ENCODE data around the gene KCNK16.

DNA sequence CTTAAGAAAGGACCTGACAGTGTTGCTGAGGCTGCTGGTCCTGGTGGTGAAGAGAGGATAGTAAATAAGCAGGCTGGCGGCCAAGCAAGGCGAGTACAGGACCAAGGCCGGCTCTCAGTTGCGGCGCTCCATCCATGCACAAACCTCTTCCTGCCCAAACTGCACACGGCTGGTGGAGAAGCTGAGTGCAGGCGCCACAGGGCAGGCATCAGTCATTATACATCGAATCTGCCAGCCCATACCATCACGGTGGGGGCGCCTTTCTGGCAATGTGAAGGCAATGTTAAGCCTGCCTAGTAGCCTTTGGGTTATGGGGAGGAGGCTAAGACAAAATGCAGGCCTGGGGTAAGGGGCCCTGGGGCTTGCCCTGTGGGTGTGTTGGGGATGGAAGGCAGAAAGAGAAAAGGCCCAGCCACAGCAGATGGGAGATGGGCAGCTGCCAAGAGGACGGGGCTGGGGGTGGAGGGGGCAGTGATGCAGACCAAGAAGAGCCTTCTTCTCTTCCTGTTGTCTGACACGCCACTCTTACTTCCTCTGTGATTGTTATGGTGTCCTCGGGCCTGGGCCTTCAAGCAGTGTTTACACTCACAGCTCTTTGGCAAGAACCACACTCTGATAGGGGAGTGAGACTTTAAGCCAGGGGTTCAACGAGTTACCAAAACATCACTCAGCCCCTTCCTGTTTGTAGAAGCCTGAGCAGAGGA lies 20.3 kb upstream of the KCNK16 start:
- TF ChIP-seq, protein P1, sequence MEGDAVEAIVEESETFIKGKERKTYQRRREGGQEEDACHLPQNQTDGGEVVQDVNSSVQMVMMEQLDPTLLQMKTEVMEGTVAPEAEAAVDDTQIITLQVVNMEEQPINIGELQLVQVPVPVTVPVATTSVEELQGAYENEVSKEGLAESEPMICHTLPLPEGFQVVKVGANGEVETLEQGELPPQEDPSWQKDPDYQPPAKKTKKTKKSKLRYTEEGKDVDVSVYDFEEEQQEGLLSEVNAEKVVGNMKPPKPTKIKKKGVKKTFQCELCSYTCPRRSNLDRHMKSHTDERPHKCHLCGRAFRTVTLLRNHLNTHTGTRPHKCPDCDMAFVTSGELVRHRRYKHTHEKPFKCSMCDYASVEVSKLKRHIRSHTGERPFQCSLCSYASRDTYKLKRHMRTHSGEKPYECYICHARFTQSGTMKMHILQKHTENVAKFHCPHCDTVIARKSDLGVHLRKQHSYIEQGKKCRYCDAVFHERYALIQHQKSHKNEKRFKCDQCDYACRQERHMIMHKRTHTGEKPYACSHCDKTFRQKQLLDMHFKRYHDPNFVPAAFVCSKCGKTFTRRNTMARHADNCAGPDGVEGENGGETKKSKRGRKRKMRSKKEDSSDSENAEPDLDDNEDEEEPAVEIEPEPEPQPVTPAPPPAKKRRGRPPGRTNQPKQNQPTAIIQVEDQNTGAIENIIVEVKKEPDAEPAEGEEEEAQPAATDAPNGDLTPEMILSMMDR (IDR thresholded peaks at IDR 0.05), result no peak
- TF ChIP-seq POLR2A (IDR thresholded peaks at IDR 0.05), result no peak
